ENCODE data around the gene OVOL2. TPM values are rescaled to one million over a fixed set of nuclear protein-coding genes. Genes with fewer than 3 reads are reported as not detected.
"Not testable (repeated sequence)": the region's sequence is repeated elsewhere in the genome, so short reads cannot be mapped to it uniquely, and the experiment has no call there.

The OVOL2 gene
- total and polyA plus RNA-seq, 7 donors: not detected

DNA sequence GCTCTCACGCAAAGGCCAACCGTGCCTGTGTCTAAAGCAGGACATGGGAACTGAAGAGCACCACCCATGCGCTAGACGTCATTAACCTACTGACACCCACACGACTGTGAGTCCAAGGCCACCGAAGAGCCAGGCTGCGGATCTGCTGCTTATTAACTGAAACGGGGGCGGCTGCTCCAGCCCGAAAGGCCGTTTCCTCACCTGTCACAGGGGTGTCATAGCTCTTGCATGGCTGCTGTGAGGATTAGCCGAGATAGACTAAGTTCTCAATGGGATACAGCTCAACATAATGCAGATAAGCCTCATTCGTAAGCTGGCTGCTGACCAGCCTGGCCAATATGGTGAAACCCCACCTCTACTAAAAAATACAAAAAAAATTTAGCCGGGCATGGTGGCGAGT is 26.7 kb downstream of the OVOL2 start:
- TF ChIP-seq, protein P1, sequence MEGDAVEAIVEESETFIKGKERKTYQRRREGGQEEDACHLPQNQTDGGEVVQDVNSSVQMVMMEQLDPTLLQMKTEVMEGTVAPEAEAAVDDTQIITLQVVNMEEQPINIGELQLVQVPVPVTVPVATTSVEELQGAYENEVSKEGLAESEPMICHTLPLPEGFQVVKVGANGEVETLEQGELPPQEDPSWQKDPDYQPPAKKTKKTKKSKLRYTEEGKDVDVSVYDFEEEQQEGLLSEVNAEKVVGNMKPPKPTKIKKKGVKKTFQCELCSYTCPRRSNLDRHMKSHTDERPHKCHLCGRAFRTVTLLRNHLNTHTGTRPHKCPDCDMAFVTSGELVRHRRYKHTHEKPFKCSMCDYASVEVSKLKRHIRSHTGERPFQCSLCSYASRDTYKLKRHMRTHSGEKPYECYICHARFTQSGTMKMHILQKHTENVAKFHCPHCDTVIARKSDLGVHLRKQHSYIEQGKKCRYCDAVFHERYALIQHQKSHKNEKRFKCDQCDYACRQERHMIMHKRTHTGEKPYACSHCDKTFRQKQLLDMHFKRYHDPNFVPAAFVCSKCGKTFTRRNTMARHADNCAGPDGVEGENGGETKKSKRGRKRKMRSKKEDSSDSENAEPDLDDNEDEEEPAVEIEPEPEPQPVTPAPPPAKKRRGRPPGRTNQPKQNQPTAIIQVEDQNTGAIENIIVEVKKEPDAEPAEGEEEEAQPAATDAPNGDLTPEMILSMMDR (IDR thresholded peaks at IDR 0.05): no peak
- no peaks in the 10 kb centered on the region for H3K9me3 ChIP-seq
- no peak overlapping the region for H3K4me3 ChIP-seq
- intact Hi-C loops (cut with DNase I): no loop called here
- no peak overlapping the region for H3K27ac ChIP-seq
- no peaks in the 10 kb centered on the region for H3K27me3 ChIP-seq (ENCODE audit: insufficient read depth in 3 of 3, low read length in 2 of 3)
- DNase-seq (no peak), ATAC-seq (no peak)
- no peaks in the 10 kb centered on the region for H3K4me1 ChIP-seq
- 82 to 85% (median 83%) methylated on average over 15 of the region's 15 CpGs for WGBS, 3 donors
- H3K36me3 ChIP-seq (ENCODE audit: insufficient read depth in 1 of 2, low read depth in 1 of 2): no peaks in the 10 kb centered on the region

DNA sequence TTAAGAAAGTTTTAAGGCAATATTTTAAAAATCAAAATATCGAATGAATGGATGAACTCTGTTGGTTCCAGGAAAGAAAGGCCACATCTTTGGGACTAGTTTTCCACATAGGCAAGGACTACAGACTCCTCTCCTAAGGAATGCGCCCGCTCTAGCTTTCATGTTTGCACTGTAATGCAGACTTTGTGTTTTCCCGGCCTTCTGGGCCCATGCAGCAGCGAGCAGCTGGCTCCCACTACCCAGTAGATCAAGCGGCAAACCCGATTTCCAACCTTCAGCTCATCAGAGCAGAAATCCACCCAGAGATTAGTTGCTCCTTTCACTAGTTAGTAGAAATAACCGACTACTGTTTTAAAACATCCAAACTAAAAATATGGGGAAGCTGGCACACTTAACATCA is 27.7 kb downstream of the OVOL2 start:
- WGBS, 3 donors: 71 to 77% (median 71%) methylated on average over 8 of the region's 8 CpGs
- TF ChIP-seq, protein P1 (IDR thresholded peaks at IDR 0.05): no peak
- ATAC-seq: no peak

GRCh38 chr20:18027011-18027410 is 30.7 kb downstream of the OVOL2 start:
- H3K36me3 ChIP-seq (ENCODE audit: insufficient read depth in 1 of 2, low read depth in 1 of 2); H3K27me3 ChIP-seq (ENCODE audit: insufficient read depth in 3 of 3, low read length in 2 of 3); H3K4me1 ChIP-seq; intact Hi-C loops (cut with DNase I); DNase-seq; ATAC-seq; H3K4me3 ChIP-seq; H3K27ac ChIP-seq; H3K9me3 ChIP-seq: not testable (repeated sequence)
- 83 to 84% (median 83%) methylated on average over 7 of the region's 7 CpGs for WGBS, 3 donors

More for the DNA sequence above, 27.7 kb downstream of the OVOL2 start:
- no peak overlapping the region for H3K27ac ChIP-seq
- intact Hi-C loops (cut with DNase I): no loop called here
- H3K4me3 ChIP-seq: no peak overlapping the region
- DNase-seq: no peak
- no peaks in the 10 kb centered on the region for H3K4me1 ChIP-seq
- no peaks in the 10 kb centered on the region for H3K9me3 ChIP-seq
- H3K36me3 ChIP-seq (ENCODE audit: insufficient read depth in 1 of 2, low read depth in 1 of 2): no peaks in the 10 kb centered on the region
- H3K27me3 ChIP-seq (ENCODE audit: insufficient read depth in 3 of 3, low read length in 2 of 3): no peaks in the 10 kb centered on the region

GRCh38 chr20:18024606-18025127 is 33.0 kb downstream of the OVOL2 start:
- H3K4me3 ChIP-seq: no peak overlapping the region
- DNase-seq (no peak), ATAC-seq (no peak)
- no peaks in the 10 kb centered on the region for H3K9me3 ChIP-seq
- TF ChIP-seq, protein P1 (IDR thresholded peaks at IDR 0.05): no peak
- H3K27ac ChIP-seq: no peak overlapping the region
- 70 to 76% (median 73%) methylated on average over 15 of the region's 15 CpGs for WGBS, 3 donors
- intact Hi-C loops (cut with DNase I): no loop called here
- peaks cover 0 to 3% (median 0%) of the 10 kb centered on the region in 3 donors for H3K27me3 ChIP-seq (ENCODE audit: insufficient read depth in 3 of 3, low read length in 2 of 3)
- no peaks in the 10 kb centered on the region for H3K36me3 ChIP-seq (ENCODE audit: insufficient read depth in 1 of 2, low read depth in 1 of 2)
- H3K4me1 ChIP-seq: no peaks in the 10 kb centered on the region

- ATAC-seq (no peak), DNase-seq (no peak)
- 72 to 84% (median 83%) methylated on average over 7 of the region's 7 CpGs for WGBS, 3 donors
- Histone ChIP-seq H3K36me3 (ENCODE audit: insufficient read depth in 1 of 2, low read depth in 1 of 2) (no peaks in the 10 kb centered on the region), H3K4me1 (no peaks in the 10 kb centered on the region), H3K9me3 (no peaks in the 10 kb centered on the region), H3K27ac (no peak overlapping the region), H3K27me3 (ENCODE audit: insufficient read depth in 3 of 3, low read length in 2 of 3) (peaks cover 0 to 3% (median 0%) of the 10 kb centered on the region in 3 donors), H3K4me3 (no peak overlapping the region)
- intact Hi-C loops (cut with DNase I): no loop called here
- TF ChIP-seq, protein P1 (IDR thresholded peaks at IDR 0.05): no peak
Observed at GRCh38 chr20:18020931-18021330, 36.8 kb downstream of the OVOL2 start.
